Stomach (tissue), 9 donors: Measurements from ENCODE around the gene NELFE. TPM values are rescaled to one million over a fixed set of nuclear protein-coding genes. Genes with fewer than 3 reads are reported as not detected.
A peak's percentile ranks its signal among the peaks of the same experiment; 100 is the strongest.
"Not testable (repeated sequence)": the region's sequence is repeated elsewhere in the genome, so short reads cannot be mapped to it uniquely, and the experiment has no call there.

Experiments used
- DNase-seq, 2 donors: peaks; one replicate each; pipeline versions ENCODE4 v3.0.0 to v3.0.0-alpha.2; 2013 to 2019
- H3K27ac ChIP-seq, 5 donors: fragments of 200-600 bp in 4 of 5; sonication (generic) in 4 of 5; one replicate each; pipeline ENCODE4 v1.5.1; 2013 to 2019; ENCODE audit warnings: mild to moderate bottlenecking in 1 of 5, moderate library complexity in 1 of 5
- H3K27me3 ChIP-seq, 3 donors: fragments of 200-600 bp; sonication (generic); one replicate each; pipeline ENCODE4 v1.5.1; 2017 to 2019; ENCODE audit warnings: mixed run types in 1 of 3
- H3K36me3 ChIP-seq, 4 donors: fragments of 200-600 bp; sonication (generic); 1 replicate in 3 of 4; 2 replicates in 1 of 4; pipeline ENCODE4 v1.5.1; 2016 to 2019
- H3K4me1 ChIP-seq, 4 donors: fragments of 200-600 bp; sonication (generic); one replicate each; pipeline ENCODE4 v1.5.1; 2016 to 2019
- H3K4me3 ChIP-seq, 4 donors: fragments of 200-600 bp; sonication (generic) in 3 of 4; one replicate each; pipeline ENCODE4 v1.5.1; 2016 to 2019; ENCODE audit warnings: mild to moderate bottlenecking in 1 of 4
- H3K9me3 ChIP-seq, 4 donors: fragments of 200-600 bp; sonication (generic); one replicate each; pipeline ENCODE4 v1.5.1; 2016 to 2019
- EP300 ChIP-seq: sonication (generic); formaldehyde crosslinking; IDR thresholded peaks from one replicate; pipeline ENCODE4 v1.6.1; 2017; ENCODE audit warnings: antibody characterized with exemption
- POLR2A ChIP-seq, 4 donors: fragments of 450-650 bp; IDR thresholded peaks; one replicate each; pipeline ENCODE4 v1.6.1; 2016; ENCODE audit warnings: antibody characterized with exemption in 4 of 4, control low read depth in 2 of 4, mild to moderate bottlenecking in 1 of 4, moderate library complexity in 1 of 4
- POLR2AphosphoS5 ChIP-seq, 3 donors: sonication (generic); formaldehyde crosslinking; IDR thresholded peaks; one replicate each; pipeline ENCODE4 v1.6.1; 2016; ENCODE audit warnings: antibody characterized with exemption in 3 of 3
- WGBS, 5 donors: extraction: QIAGEN DNeasy Blood & Tissue Kit in 3 of 5; methylation state at CpG; one replicate each; pipeline versions ENCODE4 v1.1.5 to v1.1.7; 2013 to 2018; 5-methylcytosine and 5-hydroxymethylcytosine counted together
- intact Hi-C: fragments of 100-400 bp; cut with DNase I; formaldehyde crosslinking; loops from one replicate; pipeline ENCODE4 v1.15.1; 2023; ENCODE audit warnings: low total_unique reads
- polyA plus RNA-seq, 3 donors: library from polyadenylated mRNA; stranded (reverse); fragments of 200-250 nt; gene quantifications; one replicate each; pipeline ENCODE4 v1.2.3, GENCODE V29; 2013
- total RNA-seq, 5 donors: library from RNA; depleted of rRNA; stranded (reverse); fragments of >200 nt; gene quantifications; one replicate each; pipeline versions ENCODE4 v1.1.0 to v1.2.3, GENCODE V29; 2014 to 2016
- TF ChIP-seq, protein P1 (sequence below), 7 experiments: fragments of 450-650 bp in 4 of 7; fragments of 200-600 bp in 3 of 7; sonication (generic) in 3 of 7; IDR thresholded peaks; one replicate each; pipeline ENCODE4 v1.5.1; 2016 to 2019; ENCODE audit warnings: antibody characterized with exemption in 7 of 7, control low read depth in 2 of 7, mild to moderate bottlenecking in 1 of 7
- donor health status: healthy with polysubstance abuse.
- donor health status: Bipolar disorder and iron deficiency.
- donor health status: healthy.

NELFE gene
- total and polyA plus RNA-seq, 8 donors: 2.9 to 100 (median 51.5) TPM

DNA sequence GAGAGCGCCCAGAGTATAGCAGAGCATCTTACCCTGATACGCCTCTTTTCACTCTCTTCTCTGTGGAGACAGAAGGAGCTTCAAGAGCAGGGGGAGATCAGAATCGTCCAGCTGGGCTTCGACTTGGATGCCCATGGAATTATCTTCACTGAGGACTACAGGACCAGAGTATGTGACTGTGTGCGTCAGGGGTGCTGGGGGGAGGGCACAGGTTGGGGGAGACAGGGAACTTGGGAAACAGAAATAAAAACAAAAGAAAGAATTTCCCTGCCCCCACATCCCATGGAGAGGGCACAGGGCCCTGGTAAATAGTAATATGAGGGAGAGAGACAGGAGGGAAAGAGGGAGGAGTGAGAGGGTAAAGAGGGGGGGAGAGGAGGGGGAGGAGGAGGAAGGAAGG lies 20.1 kb upstream of the NELFE start:
- no peaks in the 10 kb centered on the region for H3K27me3 ChIP-seq
- H3K27ac ChIP-seq: no peak overlapping the region
- no peak for DNase-seq
- TF ChIP-seq, protein P1, sequence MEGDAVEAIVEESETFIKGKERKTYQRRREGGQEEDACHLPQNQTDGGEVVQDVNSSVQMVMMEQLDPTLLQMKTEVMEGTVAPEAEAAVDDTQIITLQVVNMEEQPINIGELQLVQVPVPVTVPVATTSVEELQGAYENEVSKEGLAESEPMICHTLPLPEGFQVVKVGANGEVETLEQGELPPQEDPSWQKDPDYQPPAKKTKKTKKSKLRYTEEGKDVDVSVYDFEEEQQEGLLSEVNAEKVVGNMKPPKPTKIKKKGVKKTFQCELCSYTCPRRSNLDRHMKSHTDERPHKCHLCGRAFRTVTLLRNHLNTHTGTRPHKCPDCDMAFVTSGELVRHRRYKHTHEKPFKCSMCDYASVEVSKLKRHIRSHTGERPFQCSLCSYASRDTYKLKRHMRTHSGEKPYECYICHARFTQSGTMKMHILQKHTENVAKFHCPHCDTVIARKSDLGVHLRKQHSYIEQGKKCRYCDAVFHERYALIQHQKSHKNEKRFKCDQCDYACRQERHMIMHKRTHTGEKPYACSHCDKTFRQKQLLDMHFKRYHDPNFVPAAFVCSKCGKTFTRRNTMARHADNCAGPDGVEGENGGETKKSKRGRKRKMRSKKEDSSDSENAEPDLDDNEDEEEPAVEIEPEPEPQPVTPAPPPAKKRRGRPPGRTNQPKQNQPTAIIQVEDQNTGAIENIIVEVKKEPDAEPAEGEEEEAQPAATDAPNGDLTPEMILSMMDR (IDR thresholded peaks at IDR 0.05): no peak
- TF ChIP-seq POLR2AphosphoS5 (IDR thresholded peaks at IDR 0.05): no peak
- TF ChIP-seq POLR2A (IDR thresholded peaks at IDR 0.05): no peak
- no peak for TF ChIP-seq EP300
- intact Hi-C loops: no loop called here
- H3K36me3 ChIP-seq: peaks cover 0 to 28% (median 22%) of the 10 kb centered on the region in 4 donors
- 84 to 98% (median 93%) methylated on average over 5 of the region's 5 CpGs for WGBS, 5 donors
- no peaks in the 10 kb centered on the region for H3K9me3 ChIP-seq
- peaks cover 0 to 9% (median under 1%) of the 10 kb centered on the region in 4 donors for H3K4me1 ChIP-seq
- H3K4me3 ChIP-seq: no peak overlapping the region

DNA sequence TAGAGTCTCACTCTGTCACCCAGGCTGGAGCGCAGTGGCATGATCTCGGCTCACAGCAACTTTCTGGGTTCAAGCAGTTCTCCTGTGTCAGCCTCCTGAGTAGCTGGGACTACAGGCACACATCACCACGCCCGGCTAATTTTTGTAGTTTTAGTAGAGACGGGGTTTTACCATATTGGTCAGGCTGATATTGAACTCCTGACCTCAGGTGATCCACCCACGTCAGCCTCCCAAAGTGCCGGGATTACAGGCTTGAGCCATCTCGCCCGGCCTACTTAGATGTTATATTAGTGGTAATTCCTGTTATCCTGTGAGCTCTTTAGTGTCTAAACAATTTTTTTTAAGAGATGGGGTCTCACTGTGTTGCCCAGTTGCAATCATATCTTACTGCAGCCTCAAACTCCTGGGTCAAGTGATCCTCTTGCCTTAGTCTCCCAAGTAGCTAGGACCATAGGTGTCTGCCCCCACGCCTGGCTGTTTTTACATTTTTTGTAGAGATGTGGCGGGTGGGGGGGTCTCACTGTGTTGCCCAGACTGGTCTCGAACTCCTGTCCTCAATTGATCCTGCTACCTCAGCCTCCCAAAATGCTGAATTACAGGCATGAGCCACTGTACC lies 19.2 kb upstream of the NELFE start:
- Histone ChIP-seq H3K4me1 (peaks cover 7 to 16% (median 9%) of the 10 kb centered on the region in 4 donors), H3K36me3 (peaks cover 0 to 28% (median 22%) of the 10 kb centered on the region in 4 donors), H3K4me3 (no peak overlapping the region), H3K9me3 (no peaks in the 10 kb centered on the region), H3K27ac (no peak overlapping the region), H3K27me3 (no peaks in the 10 kb centered on the region)
- intact Hi-C loops: no loop called here
- TF ChIP-seq, protein P1 (IDR thresholded peaks at IDR 0.05): no peak
- TF ChIP-seq EP300 (no peak), POLR2AphosphoS5 (IDR thresholded peaks at IDR 0.05) (no peak), POLR2A (IDR thresholded peaks at IDR 0.05) (no peak)
- no peak for DNase-seq
- 94 to 97% (median 94%) methylated on average over 12 of the region's 12 CpGs for WGBS, 5 donors

DNA sequence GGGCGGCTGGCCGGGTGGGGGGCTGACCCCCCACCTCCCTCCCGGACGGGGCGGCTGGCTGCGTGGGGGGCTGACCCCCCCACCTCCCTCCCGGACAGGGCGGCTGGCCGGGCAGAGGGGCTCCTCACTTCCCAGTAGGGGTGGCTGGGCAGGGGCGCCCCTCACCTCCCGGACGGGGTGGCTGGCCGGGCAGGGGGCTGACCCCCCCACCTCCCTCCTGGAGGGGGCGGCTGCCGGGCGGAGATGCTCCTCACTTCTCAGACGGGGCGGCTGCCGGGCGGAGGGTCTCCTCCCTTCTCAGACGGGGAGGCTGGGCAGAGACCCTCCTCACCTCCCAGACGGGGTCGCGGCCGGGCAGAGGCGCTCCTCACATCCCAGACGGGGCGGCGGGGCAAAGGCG lies 17.3 kb upstream of the NELFE start:
- H3K27ac ChIP-seq, H3K9me3 ChIP-seq, intact Hi-C loops, DNase-seq, H3K4me3 ChIP-seq, H3K27me3 ChIP-seq: not testable (repeated sequence)
- peaks cover 0 to 28% (median 22%) of the 10 kb centered on the region in 4 donors for H3K36me3 ChIP-seq
- peaks cover 15 to 27% (median 18%) of the 10 kb centered on the region in 4 donors for H3K4me1 ChIP-seq
- 94 to 98% (median 97%) methylated on average over 11 to 30 of the region's 30 CpGs for WGBS, 5 donors

DNA sequence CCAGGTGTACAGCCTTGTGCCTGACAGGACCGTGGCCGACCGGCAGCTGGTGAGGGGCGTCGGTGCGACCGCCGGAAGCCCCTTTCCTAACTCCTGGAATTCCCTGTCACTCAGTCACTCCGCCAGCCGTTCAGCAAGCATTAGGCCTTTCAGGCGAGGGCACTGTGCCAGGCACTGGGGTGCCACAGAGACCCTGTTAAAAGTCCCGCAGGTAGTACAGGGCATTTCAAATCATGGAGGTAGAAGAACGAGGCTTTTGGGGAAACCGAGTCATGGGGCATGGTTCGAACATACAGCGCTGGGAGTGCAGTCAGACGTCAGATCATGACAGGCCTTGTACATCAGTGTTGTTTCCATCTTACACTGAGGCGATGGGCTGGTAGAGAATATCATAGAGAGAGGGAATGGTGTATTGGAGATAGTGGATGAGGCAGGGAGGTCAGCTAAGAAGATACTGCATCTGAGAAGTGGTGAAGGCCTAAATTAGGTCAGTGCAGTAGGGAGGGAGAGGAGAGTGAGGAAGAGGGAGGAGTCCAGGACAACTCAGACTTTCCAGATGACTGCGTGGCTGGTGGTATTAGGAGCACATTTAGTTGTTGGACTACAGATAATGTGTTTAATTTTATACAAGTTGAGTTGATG lies 14.1 kb upstream of the NELFE start:
- H3K27ac ChIP-seq: peak overlapping the region; percentile 92 to 99 (median 96)
- intact Hi-C loops: no loop called here

More for the DNA sequence above, 14.1 kb upstream of the NELFE start:
- H3K36me3 ChIP-seq: peaks cover 22 to 46% (median 34%) of the 10 kb centered on the region in 4 donors
- peaks cover 27 to 46% (median 37%) of the 10 kb centered on the region in 4 donors for H3K4me1 ChIP-seq
- peak overlapping the region; percentile 62 to 82 (median 70) for H3K4me3 ChIP-seq
- 5 to 16% (median 7%) methylated on average over 9 to 19 of the region's 19 CpGs for WGBS, 5 donors
- TF ChIP-seq, protein P1 (IDR thresholded peaks at IDR 0.05): no peak
- TF ChIP-seq POLR2A (IDR thresholded peaks at IDR 0.05): no peak
- no peak for TF ChIP-seq EP300
- no peak for TF ChIP-seq POLR2AphosphoS5 (IDR thresholded peaks at IDR 0.05)
- no peaks in the 10 kb centered on the region for H3K27me3 ChIP-seq
- H3K9me3 ChIP-seq: no peaks in the 10 kb centered on the region
- peak in 1 of 2 donors; percentile 43 for DNase-seq
